ENCODE results near the gene MAP2K2. TPM values are rescaled to one million over a fixed set of nuclear protein-coding genes. Genes with fewer than 3 reads are reported as not detected.
A peak's percentile ranks its signal among the peaks of the same experiment; 100 is the strongest.

MAP2K2 gene
- total RNA-seq, 2 donors from 2014 or later = 170 to 206 TPM

DNA sequence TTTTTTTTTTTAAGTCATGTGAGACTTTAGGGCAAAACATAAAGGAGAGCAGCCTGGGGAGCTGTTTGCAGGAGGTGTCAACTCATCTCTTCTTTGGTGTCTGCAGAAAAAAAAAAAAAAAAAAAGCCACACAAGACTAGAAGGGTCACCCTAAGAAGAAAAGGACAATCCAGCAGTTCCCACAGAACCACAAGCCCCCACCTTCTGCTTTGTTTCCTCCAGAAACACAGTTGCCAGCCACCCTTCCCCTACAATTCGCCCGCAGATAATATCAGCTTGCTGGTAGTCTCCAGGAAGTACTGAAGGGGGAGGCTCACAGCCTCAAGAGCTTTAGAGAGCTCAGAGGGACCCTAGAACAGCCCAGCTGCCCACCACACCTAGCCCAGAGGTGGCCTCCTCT is 34.9 kb downstream of the MAP2K2 start:
- Mint-ChIP-seq H3K27me3 (no peaks in the 10 kb centered on the region), H3K4me1 (ENCODE audit: low read depth in 2 of 2) (peaks cover 16 to 39% of the 10 kb centered on the region in 2 donors), H3K9me3 (no peaks in the 10 kb centered on the region), H3K4me3 (peak overlapping the region; percentile 85), H3K27ac (peak overlapping the region; percentile 98), H3K36me3 (no peaks in the 10 kb centered on the region)
- DNase-seq (ENCODE audit: low spot score) = no peak
- peak; percentile 69 to 75 for ATAC-seq

DNA sequence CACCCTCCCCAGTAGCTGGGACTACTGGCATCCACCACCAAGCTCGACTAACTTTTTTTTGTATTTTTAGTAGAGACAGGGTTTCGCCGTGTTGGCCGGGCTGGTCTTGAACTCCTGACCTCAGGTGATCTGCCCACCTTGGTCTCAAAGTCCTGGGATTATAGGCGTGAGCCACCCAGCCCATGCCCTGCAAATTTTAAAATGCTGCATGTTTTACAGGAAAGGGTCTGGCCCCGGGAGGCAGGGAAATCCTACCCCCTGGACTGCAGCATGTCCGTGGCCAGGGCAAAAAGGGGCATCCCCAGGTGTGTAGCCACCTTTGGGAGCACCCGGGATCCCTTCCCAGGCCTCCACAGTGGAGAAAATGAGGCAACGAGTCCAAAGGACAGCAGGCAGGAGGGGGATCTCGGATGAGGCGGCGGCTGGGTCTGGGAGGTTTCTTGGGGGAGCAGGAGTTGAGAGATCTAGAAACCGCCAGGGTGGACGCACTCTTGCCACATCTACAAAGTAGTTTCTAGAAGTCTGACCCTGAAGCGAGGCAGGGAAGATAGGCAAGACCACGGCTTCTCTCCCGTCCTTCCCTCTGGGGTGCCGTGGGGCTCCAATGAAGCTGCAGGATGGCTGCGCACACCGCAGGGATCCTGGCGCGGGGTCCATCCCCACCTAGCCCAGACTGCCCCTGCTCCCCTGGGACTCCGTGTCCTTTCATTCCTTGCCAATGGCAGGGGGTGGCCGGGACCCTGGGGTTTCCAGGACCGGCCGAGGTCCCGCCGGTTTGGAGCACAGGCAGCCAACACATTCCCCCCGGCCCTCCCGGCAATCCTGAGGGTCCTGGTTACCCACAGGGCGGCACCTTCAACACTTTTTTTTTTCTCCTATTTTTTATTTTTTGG is 35.9 kb downstream of the MAP2K2 start:
- Mint-ChIP-seq H3K36me3 (no peaks in the 10 kb centered on the region), H3K9me3 (no peaks in the 10 kb centered on the region), H3K4me1 (ENCODE audit: low read depth in 2 of 2) (peaks cover 16 to 40% of the 10 kb centered on the region in 2 donors), H3K27ac (peak overlapping the region; percentile 98), H3K27me3 (no peaks in the 10 kb centered on the region), H3K4me3 (peak overlapping the region; percentile 85)
- no peak for ATAC-seq
- no peak for DNase-seq (ENCODE audit: low spot score)

DNA sequence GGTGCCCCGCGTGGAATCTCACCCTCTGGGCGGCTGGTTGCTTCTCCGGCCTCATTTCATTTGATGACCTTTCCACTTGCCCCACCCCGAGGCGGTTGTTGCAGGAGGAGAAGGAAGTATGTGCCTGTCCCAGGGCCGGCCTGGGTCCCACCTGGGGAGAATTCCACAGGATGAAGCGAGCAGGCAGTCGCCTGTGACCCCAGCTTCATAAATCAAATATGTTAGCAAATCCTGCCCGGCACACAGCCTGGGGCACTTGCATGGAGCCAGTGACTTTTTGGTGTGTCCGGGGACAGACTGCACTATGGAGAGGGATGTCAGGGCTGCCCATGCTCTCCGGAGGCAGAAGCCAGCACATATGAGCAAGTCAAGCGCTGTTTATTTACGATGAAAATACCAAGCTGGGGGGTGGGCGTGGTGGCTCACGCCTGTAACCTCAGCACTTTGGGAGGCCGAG is 37.5 kb downstream of the MAP2K2 start:
- no peak overlapping the region for H3K4me3 Mint-ChIP-seq
- peak overlapping the region; percentile 83 to 98 for H3K27ac Mint-ChIP-seq
- no peaks in the 10 kb centered on the region for H3K36me3 Mint-ChIP-seq
- DNase-seq (ENCODE audit: low spot score) (no peak), ATAC-seq (no peak)
- no peaks in the 10 kb centered on the region for H3K27me3 Mint-ChIP-seq
- H3K9me3 Mint-ChIP-seq = no peaks in the 10 kb centered on the region
- H3K4me1 Mint-ChIP-seq (ENCODE audit: low read depth in 2 of 2) = peaks cover 16 to 40% of the 10 kb centered on the region in 2 donors

DNA sequence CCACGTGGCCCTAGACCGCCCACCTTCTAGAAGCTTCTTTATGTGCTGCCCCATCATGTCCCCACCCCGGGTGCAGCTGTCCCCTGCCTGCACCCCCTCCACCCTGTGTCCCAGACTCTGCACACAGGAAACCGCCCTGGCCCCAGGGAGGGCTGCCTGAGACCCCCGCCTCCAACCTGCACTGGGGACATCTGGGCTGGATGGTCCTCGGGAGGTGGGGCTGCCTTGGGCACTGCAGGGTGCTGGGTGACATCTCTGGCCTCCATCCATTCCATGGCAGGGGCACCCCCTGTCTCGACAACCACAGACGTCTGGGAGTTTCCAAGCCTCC is 39.4 kb downstream of the MAP2K2 start:
- Mint-ChIP-seq H3K27me3 (no peaks in the 10 kb centered on the region), H3K27ac (peak overlapping the region; percentile 65 to 88), H3K9me3 (no peaks in the 10 kb centered on the region), H3K4me1 (ENCODE audit: low read depth in 2 of 2) (peaks cover 11 to 34% of the 10 kb centered on the region in 2 donors), H3K36me3 (no peaks in the 10 kb centered on the region), H3K4me3 (peak overlapping the region; percentile 55)
- peak in 1 of 2 donors; percentile 15 for ATAC-seq
- no peak for DNase-seq (ENCODE audit: low spot score)

DNA sequence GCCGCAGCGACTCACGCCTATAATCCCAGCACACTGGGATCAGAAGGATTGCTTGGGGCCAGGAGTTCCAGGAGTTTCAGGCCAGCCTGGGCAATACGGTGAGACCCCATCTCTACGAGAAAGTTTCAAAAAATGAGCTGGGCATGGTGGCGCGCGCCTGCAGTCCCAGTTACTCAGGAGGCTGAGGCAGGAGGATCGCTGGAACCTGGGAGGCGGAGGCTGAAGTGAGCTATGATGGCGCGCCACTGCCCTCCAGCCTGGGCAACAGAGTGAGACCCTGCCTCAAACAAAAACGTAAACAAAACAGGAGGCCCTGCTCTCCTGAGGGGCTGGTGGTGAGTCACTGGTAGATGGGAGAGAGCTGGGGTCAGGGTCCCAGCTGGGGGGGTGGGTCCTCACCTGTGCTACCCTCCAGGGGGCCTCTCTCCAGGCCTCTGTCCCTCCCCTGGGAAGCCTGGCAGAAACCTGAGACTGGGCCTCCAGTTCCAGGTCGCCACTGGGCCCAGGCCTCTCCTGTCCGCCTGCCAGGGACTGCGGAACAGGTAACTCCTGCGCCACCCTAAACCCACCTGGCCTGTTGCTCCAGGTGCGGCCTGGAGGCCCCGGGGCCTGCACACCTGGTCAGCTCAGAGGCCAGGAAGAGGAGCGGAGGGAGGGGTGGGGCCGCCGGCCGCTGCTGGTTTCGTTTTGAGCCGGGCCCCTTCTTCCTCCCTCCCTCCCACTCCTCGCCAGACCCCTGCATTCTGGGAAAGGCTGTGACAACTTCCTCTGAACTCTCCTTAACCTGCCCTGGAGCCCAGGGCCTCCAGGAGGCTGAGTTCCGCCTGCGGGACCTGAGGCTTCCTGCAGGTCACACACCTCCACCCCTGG is 40.0 kb downstream of the MAP2K2 start:
- H3K9me3 Mint-ChIP-seq = no peaks in the 10 kb centered on the region
- no peaks in the 10 kb centered on the region for H3K36me3 Mint-ChIP-seq
- peak overlapping the region; percentile 65 to 88 for H3K27ac Mint-ChIP-seq
- DNase-seq (ENCODE audit: low spot score) = no peak
- peak overlapping the region; percentile 55 for H3K4me3 Mint-ChIP-seq
- no peaks in the 10 kb centered on the region for H3K27me3 Mint-ChIP-seq
- ATAC-seq = peak; percentile 69
- peaks cover 10 to 32% of the 10 kb centered on the region in 2 donors for H3K4me1 Mint-ChIP-seq (ENCODE audit: low read depth in 2 of 2)

DNA sequence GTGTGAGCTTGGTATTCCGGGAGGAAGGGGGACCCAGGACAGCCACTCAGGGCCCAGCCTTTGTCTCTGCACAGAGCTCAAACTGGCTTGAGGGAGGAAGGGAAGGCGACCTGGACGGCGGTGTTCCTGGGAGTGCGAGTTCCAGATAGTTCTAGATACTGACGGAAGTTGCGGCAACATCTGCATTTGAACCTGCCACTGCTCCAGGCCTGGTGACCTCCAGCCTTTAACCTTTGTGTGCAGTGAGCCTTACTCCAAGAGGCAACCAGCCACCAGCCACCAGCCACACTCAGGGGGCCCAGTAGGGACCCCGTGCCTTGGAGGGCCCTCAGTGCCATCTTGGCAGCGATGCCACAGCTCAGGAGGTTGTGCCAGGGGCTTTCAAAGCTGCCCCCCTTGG is 41.8 kb downstream of the MAP2K2 start:
- Mint-ChIP-seq H3K36me3 (no peaks in the 10 kb centered on the region), H3K27ac (no peak overlapping the region), H3K27me3 (no peaks in the 10 kb centered on the region), H3K9me3 (no peaks in the 10 kb centered on the region), H3K4me3 (no peak overlapping the region), H3K4me1 (ENCODE audit: low read depth in 2 of 2) (peaks cover 17 to 34% of the 10 kb centered on the region in 2 donors)
- ATAC-seq (no peak), DNase-seq (ENCODE audit: low spot score) (no peak)

DNA sequence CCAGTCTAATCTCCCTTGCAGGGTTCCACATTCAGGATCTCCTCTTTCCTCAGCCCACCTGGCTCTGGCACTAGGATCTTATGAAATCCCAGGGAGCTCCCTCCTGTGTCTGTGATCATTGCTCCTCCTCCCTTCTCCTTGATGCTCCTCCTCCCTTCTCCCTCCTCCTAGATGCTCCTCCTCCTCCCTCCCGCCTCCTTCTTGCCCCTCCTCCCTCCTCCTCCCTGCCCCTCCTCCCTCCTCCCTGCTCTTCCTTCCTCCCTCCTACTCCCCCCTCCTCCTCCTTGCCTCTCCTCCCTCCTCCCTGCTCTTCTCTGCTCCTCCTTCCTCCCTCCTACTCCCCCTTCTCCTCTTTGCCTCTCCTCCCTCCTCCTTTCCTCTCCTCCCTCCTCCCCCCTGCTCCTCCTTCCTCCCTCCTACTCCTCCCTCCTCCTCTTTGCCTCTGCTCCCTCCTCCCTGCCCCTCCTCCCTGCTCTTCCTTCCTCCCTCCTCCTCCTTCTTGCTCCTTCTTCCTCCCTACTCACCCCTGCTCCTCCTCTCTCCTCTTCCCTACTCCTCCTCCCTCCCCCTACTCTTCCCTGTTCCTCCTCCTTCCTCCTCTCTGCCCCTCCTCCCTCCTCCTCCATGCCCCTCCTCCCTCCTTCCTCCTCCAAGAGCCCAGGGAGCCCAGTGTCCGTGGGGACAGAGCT is 42.3 kb downstream of the MAP2K2 start:
- H3K27me3 Mint-ChIP-seq = no peaks in the 10 kb centered on the region
- no peak for ATAC-seq
- peak overlapping the region in 1 of 2 donors; percentile 60 for H3K27ac Mint-ChIP-seq
- no peak overlapping the region for H3K4me3 Mint-ChIP-seq
- peaks cover 21 to 39% of the 10 kb centered on the region in 2 donors for H3K4me1 Mint-ChIP-seq (ENCODE audit: low read depth in 2 of 2)
- H3K36me3 Mint-ChIP-seq = no peaks in the 10 kb centered on the region
- no peaks in the 10 kb centered on the region for H3K9me3 Mint-ChIP-seq
- no peak for DNase-seq (ENCODE audit: low spot score)

DNA sequence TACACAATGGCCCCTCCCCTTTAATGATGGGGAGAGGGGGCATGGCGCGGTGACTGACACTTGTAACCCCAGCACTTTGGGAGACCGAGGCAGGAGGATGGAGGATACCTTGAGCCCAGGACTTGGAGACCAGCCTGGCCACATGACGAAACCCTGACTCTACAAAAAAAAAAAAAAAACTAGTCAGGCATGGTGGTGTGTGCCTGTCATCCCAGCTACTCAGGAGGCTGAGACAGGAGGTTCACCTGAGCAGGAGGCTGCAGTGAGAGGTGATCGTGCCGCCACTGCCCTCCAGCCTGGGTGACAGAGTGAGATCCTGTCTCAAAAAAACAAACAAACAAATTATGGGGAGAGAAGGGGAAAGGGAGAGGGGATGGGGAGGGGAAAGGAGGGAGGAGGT is 43.4 kb downstream of the MAP2K2 start:
- no peaks in the 10 kb centered on the region for H3K27me3 Mint-ChIP-seq
- no peak overlapping the region for H3K27ac Mint-ChIP-seq
- DNase-seq (ENCODE audit: low spot score) (no peak), ATAC-seq (no peak)
- no peaks in the 10 kb centered on the region for H3K36me3 Mint-ChIP-seq
- no peaks in the 10 kb centered on the region for H3K9me3 Mint-ChIP-seq
- peaks cover 24 to 37% of the 10 kb centered on the region in 2 donors for H3K4me1 Mint-ChIP-seq (ENCODE audit: low read depth in 2 of 2)
- H3K4me3 Mint-ChIP-seq = no peak overlapping the region

DNA sequence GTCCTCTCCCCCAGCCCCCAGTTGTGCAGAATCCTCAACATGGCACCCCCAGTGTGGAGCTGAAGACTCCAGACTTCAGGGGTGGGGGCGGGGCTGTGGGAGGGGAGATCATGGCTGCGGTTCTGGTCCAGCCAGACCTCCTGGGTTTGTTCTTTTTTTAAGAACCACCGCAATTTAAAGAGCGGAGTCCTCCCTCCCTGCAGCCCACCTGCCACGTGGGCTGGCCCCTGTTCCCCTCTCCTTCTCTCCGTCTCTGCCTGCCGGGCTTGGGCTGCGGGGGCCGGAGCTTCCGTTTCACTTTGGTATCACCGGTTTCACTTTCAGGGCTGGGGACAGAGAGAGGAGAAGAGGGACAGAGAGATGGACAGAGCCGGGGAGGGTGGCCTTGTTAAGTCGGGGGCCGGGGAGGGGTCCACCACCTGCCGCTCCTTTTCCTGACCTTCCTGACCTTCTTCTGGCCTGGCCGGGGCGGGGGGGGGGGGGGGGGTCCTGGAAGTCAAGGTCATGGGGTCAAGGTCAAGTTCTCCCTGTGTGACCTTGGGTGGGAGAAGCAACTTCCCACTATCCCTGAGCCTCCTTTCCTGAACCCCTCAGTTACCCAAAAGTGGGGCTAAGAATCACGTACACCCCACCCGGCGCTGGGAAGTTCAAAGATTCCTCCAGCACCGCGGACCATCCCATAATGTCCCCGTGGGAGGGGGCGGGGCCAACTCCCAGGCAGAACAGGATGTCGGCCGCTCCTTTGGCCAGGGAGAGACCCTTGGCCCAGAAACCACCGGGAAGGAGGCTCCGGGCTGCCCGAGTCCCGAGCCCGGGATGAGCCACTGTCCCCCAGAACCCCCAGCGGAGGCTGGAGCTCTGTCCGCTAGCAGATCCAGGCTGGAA is 45.9 kb downstream of the MAP2K2 start:
- no peaks in the 10 kb centered on the region for H3K9me3 Mint-ChIP-seq
- ATAC-seq (peak; percentile 71 to 81), DNase-seq (ENCODE audit: low spot score) (no peak)
- no peaks in the 10 kb centered on the region for H3K36me3 Mint-ChIP-seq
- peak overlapping the region; percentile 81 to 95 for H3K27ac Mint-ChIP-seq
- H3K27me3 Mint-ChIP-seq = no peaks in the 10 kb centered on the region
- peaks cover 32 to 38% of the 10 kb centered on the region in 2 donors for H3K4me1 Mint-ChIP-seq (ENCODE audit: low read depth in 2 of 2)
- peak overlapping the region; percentile 87 for H3K4me3 Mint-ChIP-seq

DNA sequence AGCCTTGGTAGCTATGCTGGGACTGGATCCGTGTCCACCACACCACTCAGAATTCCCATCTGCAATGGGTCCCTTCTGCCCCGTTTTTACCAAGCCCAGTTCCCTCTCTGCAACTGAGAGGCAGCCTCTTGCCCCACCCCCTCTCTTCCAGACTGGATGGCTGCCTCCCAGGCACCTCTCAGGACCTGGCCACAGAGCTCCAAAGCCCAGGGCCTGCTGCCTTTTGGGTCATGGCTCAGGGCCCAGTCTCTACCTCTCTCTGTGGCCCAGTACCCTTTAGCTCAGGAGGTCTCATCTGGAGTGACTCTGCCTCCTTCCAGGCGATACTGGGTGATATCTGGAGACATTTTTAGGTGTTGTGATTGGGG is 46.9 kb downstream of the MAP2K2 start:
- Mint-ChIP-seq H3K4me1 (ENCODE audit: low read depth in 2 of 2) (peaks cover 32 to 39% of the 10 kb centered on the region in 2 donors), H3K27ac (peak overlapping the region; percentile 81 to 95), H3K36me3 (no peaks in the 10 kb centered on the region), H3K9me3 (no peaks in the 10 kb centered on the region), H3K27me3 (no peaks in the 10 kb centered on the region), H3K4me3 (no peak overlapping the region)
- DNase-seq (ENCODE audit: low spot score) (no peak), ATAC-seq (no peak)

DNA sequence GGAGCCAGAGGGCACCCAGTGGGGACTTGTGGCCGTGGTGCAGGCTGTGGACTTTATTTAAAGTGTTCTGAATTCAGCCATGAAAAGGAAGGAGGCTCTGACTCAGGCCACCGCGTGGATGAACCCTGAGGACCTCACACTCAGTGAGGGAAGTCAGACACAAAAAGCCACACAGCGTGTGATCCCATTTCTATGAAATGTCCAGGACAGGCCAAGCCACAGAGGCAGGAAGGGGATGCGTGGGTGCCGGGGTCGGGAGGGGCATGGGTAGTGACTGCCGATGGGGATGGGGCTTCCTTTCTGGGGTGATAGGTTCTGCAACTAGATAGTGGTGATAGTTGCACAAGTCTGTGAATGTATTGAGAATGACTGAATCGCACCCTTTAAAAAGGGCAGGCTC is 48.5 kb downstream of the MAP2K2 start:
- Mint-ChIP-seq H3K9me3 (no peaks in the 10 kb centered on the region), H3K36me3 (no peaks in the 10 kb centered on the region), H3K27ac (peak overlapping the region; percentile 89 to 95), H3K4me1 (ENCODE audit: low read depth in 2 of 2) (peaks cover 32 to 42% of the 10 kb centered on the region in 2 donors), H3K4me3 (peak overlapping the region; percentile 64), H3K27me3 (no peaks in the 10 kb centered on the region)
- DNase-seq (ENCODE audit: low spot score) (peak; percentile 92), ATAC-seq (peak; percentile 87 to 90)

DNA sequence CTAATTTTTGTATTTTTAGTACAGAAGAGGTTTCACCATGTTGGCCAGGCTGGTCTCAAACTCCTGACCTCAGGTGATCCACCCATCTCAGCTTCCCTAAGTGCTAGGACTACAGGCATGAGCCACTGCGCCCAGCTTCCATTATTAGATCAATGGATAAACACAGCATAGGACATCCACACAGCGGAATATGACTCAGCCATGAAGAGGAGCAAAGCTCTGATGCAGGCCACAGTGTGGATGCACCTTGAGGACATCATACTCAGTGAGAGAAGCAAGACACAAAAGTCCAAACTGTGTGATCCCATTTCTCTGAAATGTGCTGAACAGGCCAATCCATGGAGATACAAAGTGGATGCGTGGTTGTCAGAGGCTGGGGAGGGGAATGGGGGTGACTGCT is 52.3 kb downstream of the MAP2K2 start:
- H3K36me3 Mint-ChIP-seq = no peaks in the 10 kb centered on the region
- no peak overlapping the region for H3K27ac Mint-ChIP-seq
- no peaks in the 10 kb centered on the region for H3K9me3 Mint-ChIP-seq
- no peak for ATAC-seq
- no peak overlapping the region for H3K4me3 Mint-ChIP-seq
- H3K4me1 Mint-ChIP-seq (ENCODE audit: low read depth in 2 of 2) = peaks cover 33 to 35% of the 10 kb centered on the region in 2 donors
- DNase-seq (ENCODE audit: low spot score) = no peak
- H3K27me3 Mint-ChIP-seq = no peaks in the 10 kb centered on the region

All from natural killer cell treated with Interleukin-12 subunit alpha and Interleukin-12 subunit beta and Interleukin-15 and Interleukin-18, amount 100 ng/mL, for 72 hours (primary cell).